Loucy (cell line): ENCODE data around the gene PPOX.

ENCODE experiments used
- EZH2phosphoT487 ChIP-seq: fragments of 200-600 bp; IDR thresholded peaks from 2 replicates; pipeline ENCODE4 v1.6.1; 2018; ENCODE audit warnings: antibody characterized with exemption, mild to moderate bottlenecking, moderate library complexity, borderline replicate concordance
- TF ChIP-seq, protein P1 (sequence below): fragments of 200-600 bp; sonication (generic); conservative IDR thresholded peaks from 2 replicates; pipeline ENCODE4 v1.5.1; 2014; ENCODE audit warnings: mild to moderate bottlenecking, antibody characterized with exemption, low read length

- TF ChIP-seq, protein P1, sequence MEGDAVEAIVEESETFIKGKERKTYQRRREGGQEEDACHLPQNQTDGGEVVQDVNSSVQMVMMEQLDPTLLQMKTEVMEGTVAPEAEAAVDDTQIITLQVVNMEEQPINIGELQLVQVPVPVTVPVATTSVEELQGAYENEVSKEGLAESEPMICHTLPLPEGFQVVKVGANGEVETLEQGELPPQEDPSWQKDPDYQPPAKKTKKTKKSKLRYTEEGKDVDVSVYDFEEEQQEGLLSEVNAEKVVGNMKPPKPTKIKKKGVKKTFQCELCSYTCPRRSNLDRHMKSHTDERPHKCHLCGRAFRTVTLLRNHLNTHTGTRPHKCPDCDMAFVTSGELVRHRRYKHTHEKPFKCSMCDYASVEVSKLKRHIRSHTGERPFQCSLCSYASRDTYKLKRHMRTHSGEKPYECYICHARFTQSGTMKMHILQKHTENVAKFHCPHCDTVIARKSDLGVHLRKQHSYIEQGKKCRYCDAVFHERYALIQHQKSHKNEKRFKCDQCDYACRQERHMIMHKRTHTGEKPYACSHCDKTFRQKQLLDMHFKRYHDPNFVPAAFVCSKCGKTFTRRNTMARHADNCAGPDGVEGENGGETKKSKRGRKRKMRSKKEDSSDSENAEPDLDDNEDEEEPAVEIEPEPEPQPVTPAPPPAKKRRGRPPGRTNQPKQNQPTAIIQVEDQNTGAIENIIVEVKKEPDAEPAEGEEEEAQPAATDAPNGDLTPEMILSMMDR: no peak
- no peak for TF ChIP-seq EZH2phosphoT487
Measured at GRCh38 chr1:161131523-161132409, 34.5 kb upstream of the PPOX start.
